ENCODE data around the gene VPS13D.

Gene VPS13D

GRCh38 chr1:12477314-12477713 lies 247.5 kb downstream of the VPS13D start:
- DNase-seq: no peak

GRCh38 chr1:12477936-12478611 lies 248.2 kb downstream of the VPS13D start:
- peak; percentile 98 for DNase-seq

DNA sequence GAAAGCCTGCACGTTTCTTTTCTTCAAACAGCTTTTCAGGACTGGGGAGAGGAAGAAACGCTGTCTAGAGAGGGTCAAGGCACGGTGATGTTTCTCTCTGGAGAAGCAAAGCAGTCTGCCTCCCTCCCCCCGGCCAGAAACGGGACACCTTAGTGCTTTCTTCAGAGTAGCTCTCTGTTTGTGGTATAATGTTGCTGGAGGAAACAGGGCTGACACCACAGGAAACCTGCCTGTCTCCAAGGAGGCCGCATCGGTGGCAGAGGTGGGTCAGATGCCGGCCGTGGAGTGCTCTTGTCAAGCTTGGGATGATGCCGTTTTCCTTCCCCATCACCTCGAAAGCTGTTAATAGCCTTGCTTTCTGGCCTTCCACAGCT lies 248.8 kb downstream of the VPS13D start:
- no peak for DNase-seq

DNA sequence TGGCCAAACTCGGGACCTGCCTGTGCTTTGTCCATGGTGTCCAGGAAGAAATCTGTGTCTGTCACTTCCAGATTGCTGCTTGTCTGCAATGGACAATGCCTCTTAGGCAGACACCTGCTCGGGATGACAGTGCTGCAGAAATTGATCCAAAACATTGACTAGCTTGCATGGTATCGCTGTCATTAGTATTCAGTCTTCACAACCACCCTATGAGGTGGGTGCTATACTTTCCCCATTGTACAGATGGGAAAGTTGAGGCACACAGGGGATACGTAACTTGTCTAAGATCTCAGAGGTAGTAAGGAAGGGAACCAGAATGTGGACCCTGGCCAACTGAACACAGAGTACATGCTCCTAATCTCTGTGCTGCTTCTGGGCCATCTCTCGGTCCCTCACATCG lies 249.5 kb downstream of the VPS13D start:
- no peak for DNase-seq

DNA sequence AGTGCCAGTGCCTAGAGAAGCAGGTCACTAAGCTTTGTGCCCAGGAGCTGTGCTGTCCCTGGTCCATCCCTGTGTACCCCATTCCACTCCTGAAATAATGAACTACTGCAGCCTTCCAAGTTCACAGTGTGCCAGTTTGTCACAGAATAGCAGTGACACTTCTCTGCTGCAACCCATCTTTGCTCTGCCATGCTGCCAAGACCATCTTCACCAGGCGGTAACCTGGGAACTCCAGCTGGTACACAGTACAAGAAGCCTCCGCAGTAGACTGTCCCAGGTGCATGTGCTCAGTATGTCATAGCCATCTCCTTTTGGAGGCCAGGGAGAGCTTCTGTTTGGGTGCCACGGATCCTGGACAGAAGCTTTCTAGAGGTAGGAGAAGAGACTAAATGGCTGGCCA lies 250.2 kb downstream of the VPS13D start:
- DNase-seq: no peak

DNA sequence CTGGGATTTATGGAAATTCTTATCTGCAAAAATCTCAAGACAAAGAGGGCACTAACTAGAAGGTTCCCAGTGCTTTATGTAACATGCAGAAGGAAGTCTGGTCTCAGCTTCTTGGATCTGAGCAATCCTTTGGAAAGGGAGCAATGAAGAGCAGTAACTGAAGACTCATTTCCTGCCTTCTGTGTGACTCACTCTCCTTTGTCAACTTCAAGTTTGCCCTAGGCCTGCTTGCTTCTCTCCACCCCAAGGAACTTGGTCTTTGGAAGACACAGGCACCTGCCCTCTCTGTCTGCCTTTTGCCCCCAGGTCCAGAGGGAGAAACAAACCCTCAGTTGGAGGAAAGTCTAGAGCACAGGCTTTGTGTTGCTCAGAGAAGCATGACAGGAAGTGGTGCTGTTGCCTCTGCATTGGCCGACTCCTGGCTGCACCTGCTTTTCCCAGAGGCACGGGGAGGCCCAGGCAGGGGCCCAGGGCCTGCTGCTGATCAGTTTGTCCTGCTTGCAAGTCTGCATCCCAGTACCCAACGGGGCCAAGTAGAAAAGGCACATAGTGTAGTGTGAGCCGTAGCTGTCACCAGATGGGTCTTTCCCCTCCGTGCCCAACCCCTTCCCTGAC lies 251.0 kb downstream of the VPS13D start:
- no peak for DNase-seq

DNA sequence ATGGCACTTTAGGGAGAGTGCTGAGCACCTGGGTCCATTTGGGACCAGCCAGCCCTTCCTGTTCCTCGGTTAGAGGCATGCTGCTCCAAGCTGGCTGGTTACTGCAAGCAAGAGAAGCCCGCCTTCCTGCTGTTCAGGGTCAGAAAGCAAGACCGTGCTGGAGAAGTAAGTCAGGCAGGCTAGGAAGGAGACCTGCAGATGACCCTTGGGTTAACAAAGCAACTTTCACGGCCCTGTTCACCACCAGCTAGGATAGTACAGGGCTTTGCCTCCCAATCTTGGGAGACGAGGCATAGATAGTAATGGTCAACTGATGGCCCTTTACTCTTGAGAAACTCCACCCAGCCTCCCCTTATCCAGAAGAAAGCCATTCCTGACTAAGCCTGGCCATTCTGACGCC lies 252.1 kb downstream of the VPS13D start:
- DNase-seq: no peak

DNA sequence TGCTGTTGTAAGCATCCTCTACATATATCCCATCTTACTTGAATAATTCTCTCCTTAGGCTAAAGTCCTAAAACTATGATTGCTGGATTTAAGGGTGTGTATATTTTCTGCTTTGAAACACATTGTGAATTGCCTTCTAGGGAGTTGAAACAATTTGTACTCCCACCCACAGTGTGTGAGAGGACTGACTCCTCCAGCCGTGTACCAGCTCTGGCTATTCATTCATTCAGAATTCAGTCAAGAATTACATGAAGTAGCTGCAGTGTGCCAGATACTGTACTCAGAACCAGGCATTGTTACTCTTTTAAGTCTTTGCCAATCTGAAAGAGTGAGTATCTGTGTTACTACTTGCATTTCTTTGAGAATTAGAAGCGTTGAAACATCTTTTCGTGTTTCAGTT lies 253.2 kb downstream of the VPS13D start:
- no peak for DNase-seq

GRCh38 chr1:12485231-12486058 lies 255.6 kb downstream of the VPS13D start:
- no peak for DNase-seq

GRCh38 chr1:12486059-12486341 lies 256.2 kb downstream of the VPS13D start:
- DNase-seq: no peak

DNA sequence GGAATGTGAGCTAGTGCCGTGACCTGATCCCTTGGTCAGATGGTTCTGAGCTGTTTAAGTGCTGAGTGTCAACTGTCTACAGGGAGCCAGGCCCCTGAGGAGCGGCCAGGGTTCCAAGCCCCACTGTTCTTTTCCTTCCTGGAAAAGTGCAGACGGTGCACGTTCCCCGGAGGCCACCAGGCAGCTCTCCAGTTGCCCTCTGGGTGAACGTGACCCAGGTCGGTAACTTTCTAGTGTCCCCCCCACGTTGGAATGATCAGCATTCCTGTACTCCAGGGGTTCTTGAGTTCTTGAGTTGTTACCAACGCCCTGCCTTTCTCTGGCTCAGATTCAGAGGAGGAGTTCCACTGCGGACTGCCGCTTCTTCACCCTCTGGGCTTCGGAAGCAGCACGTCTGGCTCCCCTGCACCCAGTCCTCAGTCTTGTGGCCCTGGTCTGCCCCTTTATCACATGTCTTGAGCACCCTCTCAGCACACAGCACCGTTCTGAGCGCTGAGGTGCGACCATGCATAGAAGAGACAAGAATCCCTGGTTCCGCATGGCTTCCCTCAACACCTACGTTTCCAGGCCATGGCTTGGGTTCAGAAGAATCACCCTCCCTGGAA lies 256.7 kb downstream of the VPS13D start:
- no peak for DNase-seq

DNA sequence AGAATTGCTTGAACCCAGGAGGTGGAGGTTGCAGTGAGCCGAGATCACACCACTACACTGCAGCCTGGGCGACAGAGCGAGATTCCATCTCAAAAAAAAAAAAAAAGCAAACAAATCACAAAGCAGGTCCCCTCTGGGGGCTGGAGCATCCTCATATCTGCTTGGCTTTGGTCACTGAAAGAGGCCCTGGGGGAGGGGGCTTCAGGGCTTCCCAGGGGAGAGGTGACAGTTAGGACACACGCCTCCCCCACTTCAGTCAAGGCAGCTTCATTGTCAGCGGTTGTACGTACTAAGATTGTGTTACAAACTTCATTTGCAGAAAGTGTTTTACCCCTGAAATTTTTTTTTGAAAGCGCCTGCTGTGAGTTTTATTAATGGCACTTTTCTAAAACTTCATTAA lies 257.7 kb downstream of the VPS13D start:
- no peak for DNase-seq

- DNase-seq: no peak
Observed at GRCh38 chr1:12488666-12489354, 259.0 kb downstream of the VPS13D start.

DNA sequence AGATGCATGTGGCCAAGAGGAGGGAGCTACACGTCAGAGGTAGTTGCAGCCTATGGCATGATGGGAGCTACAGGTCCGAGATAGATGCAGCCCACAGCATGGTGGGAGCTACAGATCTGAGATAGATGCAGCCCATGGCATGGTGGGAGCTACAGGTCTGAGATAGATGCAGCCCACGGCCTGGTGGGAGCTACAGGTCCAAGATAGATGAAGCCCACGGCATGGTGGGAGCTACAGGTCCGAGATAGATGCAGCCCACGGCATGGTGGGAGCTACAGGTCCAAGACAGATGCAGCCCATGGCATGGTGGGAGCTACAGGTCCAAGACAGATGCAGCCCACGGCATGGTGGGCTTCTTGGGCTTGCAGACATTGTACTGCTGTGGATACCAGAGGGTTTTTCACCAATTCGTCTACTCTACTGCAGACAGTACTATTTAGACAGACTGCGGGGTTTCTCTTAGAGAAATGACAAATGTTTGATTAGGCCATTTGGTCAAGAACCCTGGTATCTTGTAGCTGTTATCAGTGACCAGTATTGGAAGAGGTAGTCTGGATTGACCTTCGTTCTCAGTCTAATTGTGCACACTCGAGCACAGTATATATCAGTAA lies 260.8 kb downstream of the VPS13D start:
- no peak for DNase-seq

GRCh38 chr1:12491656-12492055 lies 261.8 kb downstream of the VPS13D start:
- DNase-seq: no peak

DNA sequence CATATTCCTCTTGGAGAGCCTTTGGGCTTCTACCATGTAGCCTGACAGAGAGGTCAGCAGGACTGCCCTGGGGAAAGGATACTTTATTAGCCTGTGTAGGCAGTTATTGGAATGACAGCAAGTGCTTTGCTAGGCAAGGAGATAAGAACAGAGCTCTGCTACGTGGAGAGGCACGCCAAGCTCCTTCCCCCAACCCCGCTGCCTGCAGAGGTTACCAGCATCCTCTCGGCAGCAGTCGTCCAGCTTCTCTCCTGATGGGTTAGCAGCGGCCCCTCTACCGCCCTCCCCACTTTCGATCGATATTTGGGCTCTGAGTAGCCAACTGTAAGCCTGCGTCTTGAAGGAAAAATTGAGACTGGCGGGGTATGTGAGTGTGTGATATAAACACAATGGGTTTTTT lies 265.9 kb downstream of the VPS13D start:
- no peak for DNase-seq

GRCh38 chr1:12496154-12496961 lies 266.5 kb downstream of the VPS13D start:
- peak; percentile 82 for DNase-seq

DNA sequence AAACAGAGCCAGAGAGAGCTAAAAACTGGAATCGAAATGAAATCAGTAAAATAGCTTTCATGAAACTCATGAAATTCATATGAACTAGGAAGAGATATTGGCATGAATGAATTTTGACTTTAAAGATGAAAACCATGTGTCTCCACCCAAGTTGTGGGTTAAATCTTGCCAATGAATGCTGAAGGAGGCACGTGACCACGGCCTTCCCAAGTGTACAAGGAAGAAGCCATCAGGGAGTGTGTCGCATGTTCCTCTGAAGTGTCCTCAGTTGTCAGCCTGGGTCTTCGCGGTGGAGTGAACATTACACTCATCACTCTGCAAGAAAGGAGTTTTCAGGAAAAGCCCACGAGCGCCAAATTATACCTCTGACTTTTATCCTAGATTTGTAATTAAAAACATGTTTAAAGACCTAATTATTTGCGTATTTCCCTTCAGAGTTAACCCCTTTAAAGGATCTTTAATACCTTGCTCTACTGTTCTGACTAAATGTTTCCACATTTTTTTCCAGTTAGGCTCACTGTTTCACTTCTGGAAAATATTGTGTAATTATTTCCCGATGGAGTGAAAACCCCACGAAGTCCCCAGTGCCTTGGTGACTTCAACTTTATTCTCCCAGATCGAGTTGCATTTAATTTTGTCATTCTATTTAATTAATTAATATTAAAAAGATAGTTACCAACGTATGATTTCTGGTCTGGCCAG lies 269.9 kb downstream of the VPS13D start:
- DNase-seq: no peak

- DNase-seq: no peak
Observed at GRCh38 chr1:12501661-12502060, 271.8 kb downstream of the VPS13D start.

DNA sequence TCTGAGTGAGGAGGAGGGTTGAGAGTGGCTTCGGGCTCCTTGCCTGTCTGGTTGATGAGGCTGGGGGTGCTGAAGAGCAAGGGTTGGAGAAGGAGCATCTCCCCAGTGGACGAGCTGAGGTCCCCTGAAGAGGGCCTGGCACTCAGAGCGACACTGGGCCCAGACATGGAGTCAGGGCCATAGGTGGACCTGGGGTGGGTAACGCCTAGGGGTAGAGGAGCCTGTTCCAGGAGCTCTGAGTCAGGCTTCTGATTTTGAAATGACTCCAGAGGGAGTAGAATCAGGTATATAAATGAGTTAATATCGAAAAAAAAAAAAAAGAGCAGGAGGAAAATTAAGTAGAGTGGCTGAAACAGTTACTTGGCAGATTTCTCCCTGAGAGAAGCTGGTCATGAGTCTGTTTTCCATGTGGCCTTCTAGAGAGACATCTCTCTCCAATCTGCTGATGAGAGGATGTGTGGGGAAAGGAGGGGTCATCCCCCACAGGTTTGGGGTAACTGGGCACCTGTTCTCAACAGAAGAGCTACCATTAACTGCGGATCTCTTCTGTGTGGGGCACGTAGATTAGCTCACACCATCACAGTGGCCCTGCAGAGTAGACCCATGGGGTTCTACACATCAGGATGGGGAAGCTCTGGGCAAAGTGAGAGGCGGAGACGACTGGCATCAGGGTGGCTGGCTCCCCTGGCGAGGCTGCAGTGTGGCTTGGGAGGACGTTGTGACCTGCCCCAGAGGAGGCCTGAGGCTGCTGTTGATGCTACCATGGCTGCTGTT lies 272.7 kb downstream of the VPS13D start:
- no peak for DNase-seq

DNA sequence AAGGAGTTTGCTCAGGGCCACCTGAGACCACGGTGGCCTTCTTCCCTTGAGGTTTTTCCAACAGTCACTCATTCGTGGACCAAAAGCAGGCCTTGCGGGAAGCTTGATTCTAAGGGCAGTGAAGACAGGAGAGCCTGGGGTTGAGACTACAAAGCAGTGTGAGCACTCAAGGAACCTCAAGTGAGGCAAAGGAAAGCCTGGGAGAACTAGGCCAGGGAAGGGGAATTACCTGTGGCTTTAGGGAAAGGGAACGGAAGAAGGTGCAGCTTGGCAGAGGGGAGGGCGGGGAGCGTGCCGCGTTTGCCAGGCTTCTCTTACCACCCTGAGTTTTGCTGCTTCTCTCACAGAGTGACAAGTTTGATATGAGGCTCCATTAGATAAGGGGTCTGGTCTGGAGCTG lies 273.9 kb downstream of the VPS13D start:
- DNase-seq: no peak

Measured in hematopoietic multipotent progenitor cell treated with erythropoietin and hydrocortisone succinate and interleukin-3 and kit ligand, for 8 days (in vitro differentiated cells).